H1 (cell line): ENCODE measurements around the gene SOCS3. TPM values are rescaled to one million over a fixed set of nuclear protein-coding genes. Genes with fewer than 3 reads are reported as not detected.

ENCODE experiments used
- ASH2L ChIP-seq: fragments of 200-600, 300-600 bp; sonication (generic); IDR thresholded peaks from one replicate; pipeline ENCODE4 v1.7.1; 2017; ENCODE audit warnings: low read length
- CBX5 ChIP-seq: fragments of 300-800, 300-1000 bp; sonication (generic); IDR thresholded peaks from 2 replicates; pipeline ENCODE4 v1.7.1; 2016; ENCODE audit warnings: antibody characterized with exemption, low read length, low read depth
- CEBPB ChIP-seq: IDR thresholded peaks from 2 replicates; pipeline ENCODE4 v1.6.1; 2012; ENCODE audit warnings: low read depth, low read length
- CHD2 ChIP-seq: IDR thresholded peaks from 2 replicates; pipeline ENCODE4 v1.6.1; 2012; ENCODE audit warnings: low read length, improper control_type of control experiment
- CREB1 ChIP-seq: IDR thresholded peaks from 2 replicates; pipeline ENCODE4 v1.6.1; 2012; ENCODE audit warnings: inconsistent platforms
- CTBP2 ChIP-seq: IDR thresholded peaks from 2 replicates; pipeline ENCODE4 v1.7.0; 2011; ENCODE audit warnings: borderline replicate concordance, mild to moderate bottlenecking, moderate library complexity, mixed read lengths, low read length; ENCODE audit not compliant: insufficient read depth, insufficient read length
- EP300 ChIP-seq, 2 experiments: IDR thresholded peaks; 1 replicate in 1 of 2; 2 replicates in 1 of 2; pipeline ENCODE4 v1.6.1; 2011 to 2012; ENCODE audit warnings: low read depth in 2 of 2, low read length in 2 of 2, mild to moderate bottlenecking in 2 of 2, borderline replicate concordance in 1 of 2, inconsistent platforms in 1 of 2, moderate library complexity in 1 of 2
- FOSL1 ChIP-seq: IDR thresholded peaks from 2 replicates; pipeline ENCODE4 v1.6.1; 2011; ENCODE audit warnings: mild to moderate bottlenecking, low read depth, low read length, moderate library complexity; ENCODE audit not compliant: insufficient read depth
- GTF2F1 ChIP-seq: IDR thresholded peaks from 2 replicates; pipeline ENCODE4 v1.6.1; 2012; ENCODE audit warnings: low read depth, low read length, improper control_type of control experiment, borderline replicate concordance
- JUN ChIP-seq: IDR thresholded peaks from 2 replicates; pipeline ENCODE4 v1.6.1; 2011; ENCODE audit warnings: low read depth, mild to moderate bottlenecking, improper control_type of control experiment, low read length
- KDM1A ChIP-seq: fragments of 200-600, 300-600 bp; sonication (generic); IDR thresholded peaks from 2 replicates; pipeline ENCODE4 v1.7.1; 2016; ENCODE audit warnings: mild to moderate bottlenecking, low read length, borderline replicate concordance
- KDM4A ChIP-seq: IDR thresholded peaks from one replicate; pipeline ENCODE4 v1.7.1; 2012; ENCODE audit warnings: low read depth, mild to moderate bottlenecking, moderate library complexity, low read length, inconsistent platforms; ENCODE audit not compliant: severe bottlenecking
- MAX ChIP-seq: IDR thresholded peaks from 2 replicates; pipeline ENCODE4 v1.6.1; 2012; ENCODE audit warnings: inconsistent platforms
- RAD21 ChIP-seq, 2 experiments: IDR thresholded peaks in 1 of 2; conservative IDR thresholded peaks in 1 of 2; 2 replicates each; pipeline ENCODE4 v1.6.1; 2011; ENCODE audit warnings: low read depth in 2 of 2, low read length in 2 of 2, improper control_type of control experiment in 1 of 2, inconsistent platforms in 1 of 2, mild to moderate bottlenecking in 1 of 2, moderate library complexity in 1 of 2
- RBBP5 ChIP-seq: IDR thresholded peaks from 2 replicates; pipeline ENCODE4 v1.7.1; 2012; ENCODE audit warnings: low read depth, mild to moderate bottlenecking, inconsistent platforms, low read length, moderate library complexity, borderline replicate concordance
- RFX5 ChIP-seq: IDR thresholded peaks from 2 replicates; pipeline ENCODE4 v1.6.1; 2011; ENCODE audit warnings: low read depth, low read length, improper control_type of control experiment, borderline replicate concordance
- RXRA ChIP-seq: IDR thresholded peaks from 2 replicates; pipeline ENCODE4 v1.6.1; 2011; ENCODE audit warnings: low read depth, mild to moderate bottlenecking, low read length, moderate library complexity; ENCODE audit not compliant: insufficient read depth
- SP1 ChIP-seq: IDR thresholded peaks from 2 replicates; pipeline ENCODE4 v1.6.1; 2011; ENCODE audit warnings: low read depth, low read length
- SUZ12 ChIP-seq: fragments of 200-600 bp; sonication (generic); IDR thresholded peaks from 2 replicates; pipeline ENCODE4 v1.6.1; 2012; ENCODE audit warnings: mild to moderate bottlenecking, inconsistent platforms, low read length, moderate library complexity, mixed read lengths
- TAF7 ChIP-seq: optimal IDR thresholded peaks from 2 replicates; pipeline ENCODE3; 2011; ENCODE audit warnings: low read depth, mild to moderate bottlenecking, inconsistent platforms, low read length, moderate library complexity, borderline replicate concordance
- TCF12 ChIP-seq: IDR thresholded peaks from 2 replicates; pipeline ENCODE4 v1.6.1; 2011; ENCODE audit warnings: low read depth, mild to moderate bottlenecking, low read length
- TEAD4 ChIP-seq: IDR thresholded peaks from 2 replicates; pipeline ENCODE4 v1.6.1; 2012; ENCODE audit warnings: low read depth, low read length, inconsistent platforms, mixed read lengths
- USF2 ChIP-seq: IDR thresholded peaks from 2 replicates; pipeline ENCODE4 v1.6.1; 2011; ENCODE audit warnings: low read length, improper control_type of control experiment
- YY1 ChIP-seq: IDR thresholded peaks from 2 replicates; pipeline ENCODE4 v1.6.1; 2011; ENCODE audit warnings: low read depth, mild to moderate bottlenecking, low read length
- polyA plus RNA-seq, 7 experiments: library from polyadenylated mRNA; depleted of rRNA in 3 of 7; stranded (reverse) in 5 of 7; unstranded in 2 of 7; fragments of >200 nt in 5 of 7; fragments of 200-250 nt in 2 of 7; gene quantifications; 1 replicate in 5 of 7; 2 replicates in 1 of 7; 4 replicates in 1 of 7; pipeline versions ENCODE4 v1.2.1 to v1.2.3, GENCODE V29; 2011 to 2013; ENCODE audit warnings: missing spikeins in 2 of 7, mixed read lengths in 2 of 7
- total RNA-seq: library from RNA; stranded (reverse); fragmentation: NEBNext Ultra II Directional; extraction: Animal tissue kit (Norgen Biotek cat#: 25700); gene quantifications from 2 replicates; pipeline ENCODE4 v1.2.1, GENCODE V29; 2021

SOCS3 gene
- total and polyA plus RNA-seq, 2 of the 8 experiments (the other 6 are each of a cell fraction or from before 2014, with no cell fraction given) = 10.1 to 47.9 TPM

GRCh38 chr17:78356101-78356713 is 3.7 kb downstream of the SOCS3 start (continued):
- no peak for TF ChIP-seq GTF2F1
- no peak for TF ChIP-seq KDM4A
- peak; percentile 73 for TF ChIP-seq MAX
- TF ChIP-seq TEAD4 = no peak
- no peak for TF ChIP-seq RFX5
- no peak for TF ChIP-seq CHD2
- TF ChIP-seq SUZ12 = no peak
- no peak for TF ChIP-seq FOSL1
- no peak; a peak in 1 of 3 replicates for TF ChIP-seq EP300 (IDR thresholded peaks at IDR 0.05; ENCODE audit: borderline replicate concordance in 1 of 2, low read depth in 2 of 2, low read length in 2 of 2)
- TF ChIP-seq JUN = no peak
- 0 out of 2 replicates have a peak, but pooled peaks have one; percentile 64 for TF ChIP-seq TCF12
- TF ChIP-seq YY1 = no peak
- TF ChIP-seq RBBP5 = no peak
- peak; percentile 77 for TF ChIP-seq CREB1
- TF ChIP-seq USF2 = no peak
- no peak for TF ChIP-seq TAF7
- TF ChIP-seq CEBPB = no peak
- TF ChIP-seq SP1 = peak; percentile 49; the same call in 1 of the 2 replicates
- peak; percentile 59 for TF ChIP-seq ASH2L
- peak; percentile 52 for TF ChIP-seq CTBP2
- TF ChIP-seq CBX5 = no peak
- peak; percentile 3 to 18; a peak in 1 of 4 replicates for TF ChIP-seq RAD21 (IDR thresholded peaks at IDR 0.05 in 1 of 2, conservative IDR thresholded peaks at IDR 0.05 in 1 of 2; ENCODE audit: low read depth in 2 of 2, low read length in 2 of 2)
- peak; percentile 48; the same call in 1 of the 2 replicates for TF ChIP-seq KDM1A
- TF ChIP-seq RXRA = peak; percentile 97
